HT-29 (cell line): Measurements from ENCODE around the gene TLE3. TPM values are rescaled to one million over a fixed set of nuclear protein-coding genes. Genes with fewer than 3 reads are reported as not detected.
"Not testable (repeated sequence)": the region's sequence is repeated elsewhere in the genome, so short reads cannot be mapped to it uniquely, and the experiment has no call there.

Experiments used
- DNase-seq: peaks from one replicate; pipeline ENCODE4 v3.0.0-alpha.2; 2015; ENCODE audit warnings: low spot score
- total RNA-seq: library from RNA; depleted of rRNA; stranded (reverse); fragments of >200 nt; shearing (Covaris generic); gene quantifications from 2 replicates; pipeline ENCODE4 v1.2.3, GENCODE V29; 2014; rRNA removed

TLE3 gene
- 59.1 and 77.6 TPM in 2 replicates for total RNA-seq

GRCh38 chr15:70097321-70098152 is at the start of gene TLE3:
Gene TLE3, minus strand, starts transcription at chr15:70097917. Its CDS starts 1,119 bp downstream, at chr15:70096798.
- peak; percentile 99 for DNase-seq

GRCh38 chr15:70147178-70147760 is 49.6 kb upstream of the TLE3 start:
- no peak for DNase-seq

DNA sequence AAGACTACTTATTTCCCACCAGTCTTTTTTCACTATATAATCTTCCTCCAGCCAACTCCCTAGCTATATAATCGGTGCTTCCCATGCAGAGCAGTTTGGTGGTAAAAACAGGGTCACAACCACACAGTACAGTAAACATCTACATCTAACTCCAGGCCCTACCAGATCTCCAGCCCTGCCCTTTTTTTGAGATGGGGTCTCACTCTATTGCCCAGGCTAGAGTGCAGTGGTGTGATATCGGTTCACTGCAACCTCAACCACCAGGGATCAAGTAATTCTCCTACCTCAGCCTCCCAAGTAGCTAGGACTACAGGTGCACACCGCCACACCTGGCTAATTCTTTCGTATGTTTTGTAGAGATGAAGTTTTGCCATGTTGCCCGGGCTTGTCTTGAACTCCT is 49.1 kb upstream of the TLE3 start:
- DNase-seq, result no peak

DNA sequence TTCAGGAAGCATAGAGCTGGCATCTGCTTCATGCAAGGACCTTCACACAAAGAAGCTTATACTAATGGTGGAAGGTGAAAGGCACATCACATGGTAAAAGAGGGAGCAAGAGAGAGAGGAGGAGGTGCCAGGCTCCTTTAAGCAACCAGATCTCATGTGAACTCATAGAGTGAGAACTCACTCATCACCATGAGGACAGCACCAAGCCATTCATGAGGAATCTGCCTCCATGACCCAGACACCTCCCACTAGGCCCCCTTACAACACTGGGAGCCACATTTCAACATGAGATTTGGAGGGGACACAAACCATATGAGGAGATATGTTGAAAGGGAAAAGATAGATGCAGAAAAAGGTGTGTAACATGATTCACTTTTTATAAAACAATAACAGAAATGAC is 48.4 kb upstream of the TLE3 start:
- DNase-seq, result no peak

DNA sequence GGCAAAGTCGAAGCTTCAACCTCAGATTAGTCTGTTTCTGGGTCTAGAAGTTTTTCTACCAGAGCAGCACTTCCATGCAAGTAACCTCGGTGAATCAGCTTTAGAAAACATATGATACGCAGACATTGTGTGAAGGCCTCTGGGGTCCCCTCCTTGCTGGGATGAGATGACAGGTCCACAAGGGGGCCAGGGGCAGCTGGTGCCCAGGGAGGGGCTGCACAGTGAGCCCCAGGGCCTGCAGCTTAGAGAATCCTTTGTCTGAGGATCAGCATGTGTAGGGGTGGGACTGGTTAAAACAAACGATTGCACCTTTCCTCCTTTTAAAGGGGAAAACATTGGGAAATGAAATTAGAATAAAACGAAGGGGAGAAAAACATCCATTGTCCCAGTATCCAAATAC is 47.5 kb upstream of the TLE3 start:
- no peak for DNase-seq

DNA sequence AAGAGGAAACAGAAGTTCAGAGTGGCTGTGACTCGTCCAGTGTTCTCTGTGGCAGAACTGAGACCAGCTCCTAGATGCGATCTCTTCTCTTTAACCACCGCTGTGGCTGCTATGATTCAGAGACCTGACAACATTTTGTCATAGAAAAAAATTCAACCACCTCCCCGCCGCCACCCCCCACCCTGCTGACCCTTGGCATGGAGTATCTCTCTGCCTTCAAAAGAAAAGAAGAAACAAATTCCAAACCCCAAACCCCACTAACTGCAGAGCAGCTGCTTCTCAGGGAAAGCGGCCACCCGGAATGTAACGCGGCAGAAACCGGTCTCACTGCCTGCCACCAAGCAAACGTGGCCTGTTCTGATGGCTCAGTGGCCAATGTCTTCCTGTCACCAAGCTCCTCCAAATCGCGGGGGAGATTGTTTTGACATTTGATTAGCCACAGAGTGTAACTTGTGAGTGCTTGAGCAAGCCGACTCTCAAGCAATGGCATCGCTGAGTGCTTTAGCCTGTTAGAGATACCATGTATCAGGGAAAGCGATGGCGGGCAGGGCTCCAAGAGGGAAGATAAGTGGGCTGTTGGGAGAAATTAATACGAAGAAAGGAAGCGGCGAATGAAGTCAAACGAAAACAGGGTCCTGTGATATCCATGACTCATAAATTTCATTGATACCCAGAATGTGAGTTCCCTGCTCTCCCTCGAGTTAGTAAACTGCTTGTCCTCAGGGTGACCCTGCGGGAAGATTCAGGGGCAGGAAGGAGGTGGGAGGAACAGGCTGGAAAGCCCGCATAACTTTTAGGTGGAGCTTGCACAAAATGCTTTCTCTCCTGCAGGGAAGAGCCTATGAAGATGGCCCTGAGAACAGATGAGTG is 44.8 kb upstream of the TLE3 start:
- DNase-seq, result no peak

DNA sequence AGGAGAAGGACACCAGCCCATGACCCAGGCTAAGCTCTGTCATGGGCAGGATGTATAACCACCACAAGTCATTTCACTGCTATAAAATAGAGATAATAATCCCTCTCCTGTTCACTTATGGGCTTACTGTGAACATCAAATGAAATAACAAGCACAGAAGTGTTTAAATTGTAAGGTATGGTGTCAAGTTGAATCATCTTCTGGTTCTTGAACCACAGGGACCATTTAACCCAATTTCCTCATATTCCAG is 44.3 kb upstream of the TLE3 start:
- no peak for DNase-seq

GRCh38 chr15:70141376-70142071 is 43.8 kb upstream of the TLE3 start:
- DNase-seq, result no peak

GRCh38 chr15:70140543-70141375 is 43.0 kb upstream of the TLE3 start:
- DNase-seq, result no peak

GRCh38 chr15:70140025-70140542 is 42.4 kb upstream of the TLE3 start:
- DNase-seq, result no peak

- no peak for DNase-seq
Observed at GRCh38 chr15:70137967-70138366, 40.2 kb upstream of the TLE3 start.

GRCh38 chr15:70137021-70137420 is 39.3 kb upstream of the TLE3 start:
- not testable (repeated sequence) for DNase-seq

- no peak for DNase-seq
Observed at GRCh38 chr15:70133781-70134421, 36.2 kb upstream of the TLE3 start.

GRCh38 chr15:70133296-70133695 is 35.6 kb upstream of the TLE3 start:
- DNase-seq, result no peak

GRCh38 chr15:70132571-70132970 is 34.9 kb upstream of the TLE3 start:
- DNase-seq, result no peak

GRCh38 chr15:70132139-70132538 is 34.4 kb upstream of the TLE3 start:
- no peak for DNase-seq

- DNase-seq, result no peak
Observed at GRCh38 chr15:70128414-70129140, 30.9 kb upstream of the TLE3 start.

- no peak for DNase-seq
Observed at GRCh38 chr15:70127770-70128413, 30.2 kb upstream of the TLE3 start.

- DNase-seq, result peak; percentile 93
Observed at GRCh38 chr15:70127288-70127746, 29.6 kb upstream of the TLE3 start.
